COLO668 (cell line): ENCODE data around the gene LIMS1.
"Not testable (repeated sequence)": the region's sequence is repeated elsewhere in the genome, so short reads cannot be mapped to it uniquely, and the experiment has no call there.

ENCODE experiments used
- DNase-seq: peaks from one replicate; lab custom pipeline; 2025; ENCODE audit not compliant: unreplicated experiment; lab: John Stamatoyannopoulos, UW

LIMS1 gene

DNA sequence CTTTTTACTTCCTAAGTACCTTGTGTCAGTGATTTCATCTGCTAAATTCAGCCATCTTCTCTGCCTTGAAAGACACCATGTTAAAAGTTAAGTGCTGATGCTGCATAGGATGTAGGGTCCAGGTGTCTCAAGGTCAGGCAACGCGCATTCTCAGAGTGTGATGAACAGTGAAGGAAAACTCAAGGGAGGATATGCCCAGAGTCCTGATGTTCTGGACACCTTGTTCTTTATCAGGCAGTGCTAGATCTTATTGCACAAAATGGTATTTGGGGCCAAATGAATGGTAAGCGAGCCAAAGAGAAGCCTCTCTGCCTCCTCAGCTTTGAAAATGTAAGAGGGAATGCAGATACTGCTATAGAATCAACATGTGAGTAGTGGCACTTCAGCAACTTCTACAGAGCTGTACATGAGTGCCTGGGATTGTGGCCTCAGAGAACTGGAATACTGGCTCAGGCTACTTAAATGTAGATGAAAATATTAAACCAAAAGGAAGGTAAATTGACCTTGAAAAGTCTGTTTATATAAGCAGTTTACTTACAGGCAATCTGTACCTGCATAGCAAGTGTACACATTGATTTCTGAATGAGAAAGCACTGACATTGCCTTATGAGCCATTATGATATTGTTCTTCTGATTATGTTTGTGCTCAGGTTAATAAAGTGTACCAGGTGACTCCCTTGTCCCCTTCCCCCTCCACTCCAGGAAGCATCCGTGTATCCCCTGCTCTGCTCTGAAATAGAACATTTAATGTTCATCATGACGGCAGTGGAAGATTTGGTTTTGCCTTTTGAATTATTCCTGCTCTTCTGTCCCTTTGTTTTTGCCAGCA, 98.3 kb downstream of the LIMS1 start:
- DNase-seq, result peak; percentile 53

DNA sequence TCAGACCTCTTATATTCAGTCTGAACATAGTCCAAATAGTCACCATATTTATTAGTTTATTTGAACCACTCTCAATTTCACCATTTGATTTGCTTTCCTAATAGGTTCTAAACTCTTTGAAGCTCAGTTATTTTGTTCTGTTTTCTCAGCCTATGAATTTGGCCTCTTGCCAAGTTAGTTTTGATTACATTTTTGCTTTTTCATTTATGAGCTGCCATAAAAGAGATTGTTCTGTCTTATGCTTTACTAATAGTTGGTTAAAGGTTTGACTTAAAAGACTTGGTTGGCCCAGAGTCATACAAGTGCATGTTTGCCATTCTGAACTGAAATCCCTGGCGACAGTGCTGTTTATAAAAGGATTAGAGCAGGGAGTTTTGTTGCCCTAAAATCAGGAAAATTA, 99.1 kb downstream of the LIMS1 start:
- no peak for DNase-seq

DNA sequence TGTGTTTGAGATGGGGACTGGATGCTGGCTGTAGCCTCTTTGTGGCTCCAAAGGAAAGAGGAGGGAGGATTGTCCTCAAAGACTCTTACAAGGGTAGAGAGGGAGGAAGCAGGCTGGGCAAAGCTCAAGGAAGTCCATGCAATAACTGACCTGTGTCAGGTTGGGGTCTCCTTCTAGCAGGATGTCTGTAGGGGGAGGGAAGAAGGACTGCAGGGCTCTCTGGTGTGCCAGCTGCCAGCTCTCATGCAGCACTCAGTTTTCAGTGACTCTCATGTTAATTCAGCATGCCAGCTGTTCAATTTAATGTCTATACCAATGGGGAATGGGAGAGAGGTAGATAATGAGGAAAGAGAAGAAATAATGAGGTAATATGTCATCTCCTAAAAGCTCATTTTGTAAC, 99.7 kb downstream of the LIMS1 start:
- peak; percentile 26 for DNase-seq

DNA sequence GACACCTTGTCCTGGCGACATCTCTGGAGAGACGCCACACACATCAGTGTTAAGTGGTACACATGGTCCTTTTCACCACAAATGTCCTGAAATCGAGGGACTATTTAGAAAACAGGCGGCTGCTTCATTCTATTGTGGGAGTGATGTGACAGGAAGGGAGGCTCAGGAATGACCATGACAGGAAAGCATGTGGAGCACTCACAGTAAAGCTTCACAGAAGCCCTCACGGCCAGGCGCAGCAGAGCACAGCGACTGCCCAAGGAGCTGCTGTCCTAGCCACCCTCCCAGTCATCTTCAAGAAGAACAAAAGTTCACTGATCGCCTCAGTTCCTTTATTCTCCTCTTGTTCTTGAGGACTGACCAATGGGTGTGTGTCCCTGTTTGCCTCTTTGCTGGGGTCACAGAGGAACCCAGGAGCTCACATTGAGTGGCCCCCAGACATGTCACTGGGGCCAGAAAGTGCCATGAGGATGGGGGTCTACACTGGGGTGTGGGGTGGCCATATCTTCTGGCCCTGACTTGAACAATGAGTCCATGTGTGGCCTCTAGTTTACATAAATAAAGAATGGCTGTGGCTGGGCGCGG, 100.4 kb downstream of the LIMS1 start:
- DNase-seq, result no peak

DNA sequence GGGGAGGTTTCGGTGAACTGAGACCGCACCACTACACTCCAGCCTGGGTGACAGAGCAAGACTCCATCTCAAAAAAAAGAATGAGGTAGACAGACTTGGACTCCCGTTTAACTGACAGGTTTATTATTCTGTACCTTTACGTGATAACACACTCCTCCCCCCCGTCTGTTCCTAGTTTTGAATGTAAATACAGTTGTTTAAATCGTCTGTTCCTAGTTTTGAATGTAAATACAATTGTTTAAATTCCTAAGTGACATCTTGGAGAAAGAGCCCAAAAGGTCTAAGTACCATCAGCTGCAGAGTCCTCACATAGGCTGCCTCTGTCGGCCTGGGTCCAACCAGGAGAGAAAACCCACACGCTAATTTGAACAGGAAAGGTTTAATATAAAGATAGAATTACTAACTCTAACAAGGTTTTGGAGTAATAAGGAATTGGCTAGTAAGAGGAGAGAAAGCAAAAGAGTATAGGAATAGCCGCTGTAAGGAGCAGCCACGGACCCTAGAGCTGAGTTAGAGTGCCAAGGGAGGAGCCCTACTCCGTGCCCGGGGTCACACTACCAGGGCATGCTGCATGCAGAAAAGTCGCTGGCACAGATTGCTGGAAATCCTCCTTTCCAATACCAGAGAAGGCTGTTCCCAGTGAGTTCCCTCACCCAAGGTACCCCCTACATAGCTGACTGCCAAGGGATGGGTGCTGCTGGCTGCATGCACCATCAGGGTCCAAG, 101.5 kb downstream of the LIMS1 start:
- no peak for DNase-seq

DNA sequence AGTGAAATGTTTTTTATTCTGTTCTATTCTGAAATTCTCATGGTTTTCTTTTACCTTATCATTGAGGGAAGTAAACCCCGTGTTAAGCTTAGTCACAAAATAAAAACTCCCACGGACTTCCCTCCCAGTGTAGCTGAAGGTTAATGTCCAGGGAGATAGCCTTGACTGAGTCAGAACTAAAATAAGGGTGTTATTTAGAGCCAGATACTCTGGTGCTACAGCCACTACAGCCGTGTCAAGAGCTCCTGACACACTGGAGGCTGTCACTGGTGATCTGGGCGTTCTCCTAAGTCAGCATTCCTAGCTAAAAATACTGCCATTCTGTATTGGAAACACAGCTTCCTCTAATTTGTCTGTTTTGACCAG, 103.0 kb downstream of the LIMS1 start:
- DNase-seq, result no peak

DNA sequence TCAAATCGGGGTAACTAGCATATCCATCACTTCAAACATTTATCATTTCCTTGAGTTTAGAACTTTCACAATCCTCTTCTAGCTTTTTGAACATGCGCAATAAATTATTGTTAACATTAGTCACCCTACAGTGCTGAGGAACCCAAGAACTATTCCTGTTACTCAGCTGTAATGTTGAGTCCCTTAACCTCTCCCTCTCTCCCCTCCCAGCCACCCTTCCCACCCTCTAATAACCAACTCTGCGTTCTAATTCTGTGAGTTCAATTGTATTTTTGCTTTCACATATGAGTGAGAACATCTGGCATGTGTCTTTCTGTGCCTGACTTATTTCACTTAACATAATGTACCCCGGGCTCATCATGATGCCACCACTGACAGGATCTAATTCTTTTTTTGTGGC, 106.5 kb downstream of the LIMS1 start:
- no peak for DNase-seq

DNA sequence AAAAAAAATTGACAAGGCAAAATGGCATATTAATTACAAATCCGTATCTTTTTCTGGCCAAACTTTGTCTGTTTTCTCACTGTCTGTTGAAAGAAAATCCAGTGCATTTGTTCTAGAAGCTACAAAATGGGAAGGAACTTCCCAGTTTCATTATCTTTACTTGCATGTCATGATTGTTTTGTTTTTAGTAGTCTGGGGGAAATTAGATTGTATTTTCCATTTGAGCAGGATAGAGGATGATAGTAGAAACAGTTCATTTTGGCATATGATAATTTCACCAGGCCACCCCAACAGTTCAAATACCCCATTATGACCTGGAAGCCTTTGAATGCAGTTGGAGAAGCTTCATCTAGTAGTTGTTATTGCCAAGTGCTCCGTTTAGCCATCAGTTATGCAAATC, 107.5 kb downstream of the LIMS1 start:
- DNase-seq, result no peak

DNA sequence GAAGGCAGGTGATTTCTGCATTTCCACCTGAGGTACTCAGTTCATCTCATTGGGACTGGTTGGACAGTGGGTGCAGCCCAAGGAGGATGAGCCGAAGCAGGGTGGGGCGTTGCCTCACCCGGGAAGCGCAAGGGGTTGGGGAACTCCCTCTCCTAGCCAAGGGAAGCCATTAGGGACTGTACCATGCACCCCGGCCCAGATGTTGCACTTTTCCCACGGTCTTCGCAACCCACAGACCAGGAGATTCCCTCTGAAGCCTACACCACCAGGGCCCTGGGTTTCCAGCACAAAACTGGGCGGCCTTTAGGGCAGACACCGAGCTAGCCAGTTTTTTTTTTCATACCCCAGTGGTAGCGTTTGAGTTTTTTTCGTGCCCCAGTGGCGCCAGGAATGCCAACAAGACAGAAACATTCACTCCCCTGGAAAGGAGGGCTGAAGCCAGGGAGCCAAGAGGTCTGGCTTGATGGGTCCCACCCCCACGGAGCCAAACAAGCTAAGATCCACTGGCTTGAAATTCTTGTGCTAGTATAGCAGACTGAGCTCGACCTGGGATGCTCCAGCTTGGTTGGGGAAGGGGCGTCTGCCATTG, 109.1 kb downstream of the LIMS1 start:
- DNase-seq, result no peak

DNA sequence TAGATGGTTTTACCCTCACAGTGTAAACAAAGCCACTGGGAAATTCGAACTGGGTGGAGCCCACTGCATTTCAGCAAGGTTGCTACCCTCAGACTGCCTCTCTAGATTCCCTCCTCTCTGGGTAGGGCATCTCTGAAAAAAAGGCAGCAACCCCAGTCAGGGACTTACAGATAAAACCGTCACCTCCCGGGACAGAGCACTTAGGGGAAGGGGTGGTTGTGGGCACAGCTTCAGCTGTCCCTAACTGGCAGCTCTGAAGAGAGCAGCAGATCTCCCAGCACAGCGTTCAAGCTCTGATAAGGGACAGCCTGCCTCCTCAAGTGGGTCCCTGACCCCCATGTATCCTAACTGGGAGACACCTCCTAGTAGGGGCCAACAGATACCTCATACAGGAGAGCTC, 109.6 kb downstream of the LIMS1 start:
- DNase-seq, result not testable (repeated sequence)

DNA sequence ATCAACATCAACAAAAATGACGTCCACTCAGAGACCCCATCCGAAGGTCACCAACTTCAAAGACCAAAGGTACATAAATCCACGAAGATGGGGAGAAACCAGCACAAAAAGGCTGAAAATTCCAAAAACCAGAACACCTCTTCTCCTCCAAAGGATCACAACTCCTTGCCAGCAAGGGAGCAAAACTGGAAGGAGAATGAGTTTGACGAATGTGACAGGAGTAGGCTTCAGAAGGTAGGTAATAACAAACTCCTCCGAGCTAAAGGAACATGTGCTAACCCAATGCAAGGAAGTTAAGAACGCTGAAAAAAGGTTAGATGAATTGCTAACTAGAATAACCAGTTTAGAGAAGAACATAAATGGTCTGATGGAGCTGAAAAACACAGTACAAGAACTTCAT, 110.2 kb downstream of the LIMS1 start:
- DNase-seq, result not testable (repeated sequence)

DNA sequence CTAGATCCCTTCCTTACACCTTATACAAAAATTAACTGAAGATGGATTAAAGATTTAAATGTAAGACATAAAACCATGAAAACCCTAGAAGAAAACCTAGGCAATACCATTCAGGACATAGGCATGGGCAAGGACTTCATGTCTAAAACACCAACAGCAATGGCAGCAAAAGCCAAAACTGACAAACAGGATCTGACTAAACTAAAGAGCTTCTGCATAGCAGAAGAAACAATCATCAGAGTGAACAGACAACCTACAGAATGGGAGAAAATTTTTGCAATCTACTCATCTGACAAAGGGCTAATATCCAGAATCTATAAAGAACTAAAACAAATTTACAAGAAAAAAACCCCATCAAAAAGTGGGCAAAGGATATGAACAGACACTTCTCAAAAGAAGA, 114.5 kb downstream of the LIMS1 start:
- not testable (repeated sequence) for DNase-seq

DNA sequence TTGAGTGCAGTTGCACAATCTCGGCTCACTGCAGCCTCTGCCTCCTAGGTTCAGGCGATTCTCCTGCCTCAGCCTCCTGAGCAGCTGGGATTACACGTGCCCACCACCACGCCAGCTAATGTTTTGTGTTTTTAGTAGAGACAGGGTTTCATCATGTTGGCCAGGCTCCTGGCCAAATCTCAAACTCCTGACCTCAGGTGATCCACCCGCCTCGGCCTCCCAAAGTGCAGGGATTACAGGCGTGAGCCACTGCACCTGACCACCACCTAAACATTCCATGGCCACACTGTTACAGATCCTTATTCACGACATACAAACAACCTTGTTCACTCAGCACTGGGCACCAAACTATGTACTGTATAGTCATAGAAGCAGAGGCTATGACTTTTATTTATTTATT, 116.2 kb downstream of the LIMS1 start:
- not testable (repeated sequence) for DNase-seq

DNA sequence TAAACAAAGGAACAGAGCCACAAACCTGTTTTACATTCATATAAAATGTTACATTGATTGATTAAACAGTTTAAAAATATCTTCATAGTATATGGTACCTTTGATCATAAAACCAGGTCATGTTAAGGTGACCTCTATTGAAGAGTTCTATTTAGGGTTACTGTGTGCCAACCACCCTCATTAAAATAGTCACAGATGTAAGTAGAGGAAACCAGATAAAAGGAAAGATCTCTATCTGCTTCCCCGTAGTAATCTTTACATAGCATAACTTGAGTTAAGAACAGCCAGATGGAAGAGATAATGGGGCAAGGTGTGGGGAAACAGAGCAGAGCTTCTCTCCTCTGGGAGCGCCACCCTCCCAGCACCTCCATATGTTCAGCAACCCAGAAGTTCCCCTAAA, 117.2 kb downstream of the LIMS1 start:
- DNase-seq, result not testable (repeated sequence)

DNA sequence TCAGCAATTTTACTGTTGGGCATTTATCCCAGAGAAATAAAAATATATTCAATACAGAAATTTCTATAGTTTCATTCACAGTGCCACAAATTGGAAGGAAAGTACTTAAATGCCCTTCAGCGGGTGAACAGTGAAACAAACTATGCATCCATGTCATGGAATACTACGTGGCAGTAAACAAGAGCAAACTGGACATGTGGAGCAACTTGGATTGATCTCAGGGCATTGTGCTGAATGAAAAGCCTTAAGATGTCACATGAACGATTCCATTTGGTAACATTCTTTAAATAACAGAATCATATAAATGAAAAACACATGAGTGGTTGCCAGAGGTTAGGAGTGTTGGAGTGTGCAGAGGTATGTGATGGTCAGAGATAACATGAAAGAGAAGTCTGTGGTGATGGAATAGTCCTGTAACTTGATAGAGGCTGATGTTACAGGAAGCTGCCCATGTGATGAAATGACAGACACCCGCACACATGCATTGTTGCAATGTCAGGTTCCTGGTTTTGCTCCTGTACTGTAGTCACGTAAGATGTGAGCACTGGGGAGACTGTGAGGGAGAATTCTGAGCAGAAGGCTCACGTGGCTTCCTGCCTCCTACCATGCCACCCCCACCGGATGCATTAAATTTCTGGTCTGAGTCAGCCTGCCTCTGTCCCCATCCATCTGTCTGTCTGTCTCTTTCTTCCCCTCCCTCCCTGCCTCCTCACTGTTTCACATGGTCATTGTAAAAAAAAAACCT, 118.1 kb downstream of the LIMS1 start:
- not testable (repeated sequence) for DNase-seq

DNA sequence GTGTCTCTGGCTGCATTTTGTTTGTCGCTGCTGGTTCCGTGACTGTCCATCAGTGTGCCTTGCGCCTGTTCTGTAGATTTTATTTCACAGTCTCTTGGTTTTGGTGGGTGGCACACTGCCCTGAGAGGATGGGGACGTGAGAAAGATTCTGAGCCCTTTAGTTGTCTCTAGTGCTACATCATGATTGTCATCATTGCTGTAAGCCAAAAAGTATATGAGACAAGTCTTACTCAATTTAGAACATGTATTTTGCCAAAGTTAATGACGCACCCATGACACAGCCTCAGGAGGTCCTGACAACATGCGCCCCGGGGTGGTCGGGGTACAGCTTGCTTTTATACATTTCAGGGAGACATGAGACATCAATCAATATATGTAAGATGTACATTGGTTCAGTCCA, 119.2 kb downstream of the LIMS1 start:
- not testable (repeated sequence) for DNase-seq

DNA sequence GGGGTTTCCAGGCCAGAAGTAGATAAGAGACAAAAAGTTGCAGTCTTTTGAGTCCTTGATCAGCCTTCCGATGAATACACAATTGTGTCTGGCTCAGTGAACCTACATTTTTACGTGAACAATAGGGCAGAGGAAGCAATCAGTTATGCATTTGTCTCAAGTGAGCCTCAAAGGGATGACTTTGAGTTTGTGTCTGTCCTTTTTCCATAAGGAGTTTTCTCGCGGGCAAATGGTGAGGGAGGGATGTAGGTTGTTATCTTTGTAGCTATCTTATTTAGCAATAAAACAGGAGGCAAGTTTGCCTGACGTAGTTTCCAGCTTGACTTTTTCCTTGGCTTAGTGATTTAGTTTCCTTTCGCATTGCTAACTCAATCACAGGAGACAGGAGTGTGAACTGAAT, 119.6 kb downstream of the LIMS1 start:
- DNase-seq, result not testable (repeated sequence)

DNA sequence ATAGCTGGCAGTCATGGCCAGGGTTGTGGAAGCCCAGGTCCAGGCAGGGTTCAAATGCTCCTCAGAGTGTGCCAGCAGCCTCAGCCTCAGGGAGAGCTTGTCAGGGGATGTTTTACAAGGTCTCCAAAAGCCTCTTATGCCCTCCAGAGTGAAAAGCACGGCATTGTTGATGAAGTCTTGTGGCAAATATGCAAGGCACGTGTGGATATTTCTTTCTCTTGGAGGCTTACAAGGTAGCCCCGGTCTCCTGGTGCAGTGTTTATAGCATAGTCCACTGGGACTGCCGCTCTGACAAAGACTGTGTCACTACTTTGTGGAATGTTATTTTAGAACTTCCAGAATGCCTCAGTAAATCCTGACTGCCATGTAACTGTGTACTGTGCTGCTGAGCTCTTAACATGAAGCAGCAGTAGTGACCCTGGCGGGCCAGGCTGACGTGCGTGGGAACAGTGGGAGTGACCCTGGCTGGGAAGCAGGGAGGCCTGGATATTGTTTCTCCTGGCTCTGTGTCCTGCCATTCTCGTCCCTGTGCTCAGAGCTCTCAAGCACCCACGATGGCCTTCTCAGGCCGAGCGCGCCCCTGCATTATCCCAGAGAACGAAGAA, 120.4 kb downstream of the LIMS1 start:
- not testable (repeated sequence) for DNase-seq

DNA sequence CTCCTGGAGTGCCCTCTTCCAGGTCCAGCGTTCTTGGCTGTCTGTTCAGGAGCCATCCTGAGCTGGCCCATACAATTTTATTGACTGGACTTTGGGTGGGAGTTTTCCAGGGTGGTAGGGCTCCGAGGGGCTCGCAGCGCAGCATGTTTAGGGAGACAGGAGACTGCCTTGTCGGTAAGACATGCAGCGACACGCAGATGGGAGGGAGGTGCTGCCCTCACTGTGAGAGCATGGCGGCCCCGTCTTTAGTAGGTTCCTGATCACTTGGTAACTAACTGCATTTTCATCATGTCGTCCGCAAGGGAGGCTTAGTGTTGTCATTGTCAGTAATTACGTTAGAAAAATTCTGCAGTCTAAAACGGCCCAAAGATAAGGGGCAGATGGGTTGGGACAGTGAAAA, 121.0 kb downstream of the LIMS1 start:
- DNase-seq, result not testable (repeated sequence)

DNA sequence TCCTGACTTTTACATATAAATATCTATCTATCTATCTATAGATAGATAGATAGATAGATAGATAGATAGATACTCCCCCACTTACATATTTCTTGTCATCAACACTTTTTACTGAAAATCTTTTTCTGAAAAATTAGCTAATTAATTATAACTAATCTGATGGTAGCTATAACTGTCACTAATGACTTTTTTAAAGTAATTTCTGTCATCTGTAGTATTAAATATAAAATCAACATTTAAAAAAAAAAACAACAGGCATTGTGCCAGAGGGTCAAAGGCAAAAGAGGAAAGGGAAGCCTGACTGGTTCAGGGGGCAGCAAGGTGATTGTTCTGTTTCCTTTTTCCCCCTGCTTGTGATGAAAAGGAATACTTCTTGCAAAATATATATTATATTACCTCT, 122.0 kb downstream of the LIMS1 start:
- DNase-seq, result not testable (repeated sequence)

DNA sequence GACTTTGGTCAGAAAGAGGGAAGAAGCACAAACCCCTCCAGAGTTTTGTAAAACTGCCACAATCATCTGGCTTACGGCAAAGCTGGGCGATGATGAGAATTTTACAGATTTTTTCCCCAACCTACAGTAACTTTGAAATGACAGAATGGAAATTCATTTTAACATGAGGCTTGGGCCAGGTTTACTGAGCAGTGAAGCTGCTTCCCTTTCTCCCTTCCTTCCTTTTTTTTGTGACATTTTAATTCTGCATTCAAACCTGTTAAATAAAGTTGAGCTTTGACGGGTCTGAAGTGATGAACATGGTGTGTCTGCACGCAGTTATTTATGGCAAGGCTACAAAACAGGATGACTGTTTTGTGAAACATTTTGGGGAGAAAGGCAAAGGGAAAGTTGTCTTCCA, 123.2 kb downstream of the LIMS1 start:
- not testable (repeated sequence) for DNase-seq
